ENCODE data around the gene DMD.
"Not testable (repeated sequence)": the region's sequence is repeated elsewhere in the genome, so short reads cannot be mapped to it uniquely, and the experiment has no call there.

Gene DMD

GRCh38 chrX:31397119-31397518 is 1814.2 kb downstream of the DMD start:
- Histone ChIP-seq H2AFZ (ENCODE audit: low read depth, low read length) (no peak overlapping the region), H3K9me3 (ENCODE audit: low read length) (no peaks in the 10 kb centered on the region), H3K4me3 (ENCODE audit: low read length) (no peak overlapping the region), H3K27me3 (ENCODE audit: insufficient read depth, low read length) (no peaks in the 10 kb centered on the region), H3K4me1 (ENCODE audit: insufficient read depth, low read length) (no peaks in the 10 kb centered on the region), H3K36me3 (ENCODE audit: insufficient read depth, low read length) (no peaks in the 10 kb centered on the region)

- H3K9me3 ChIP-seq (ENCODE audit: low read length), result no peaks in the 10 kb centered on the region
- no peaks in the 10 kb centered on the region for H3K36me3 ChIP-seq (ENCODE audit: insufficient read depth, low read length)
- H3K4me1 ChIP-seq (ENCODE audit: insufficient read depth, low read length), result no peaks in the 10 kb centered on the region
- no peaks in the 10 kb centered on the region for H3K27me3 ChIP-seq (ENCODE audit: insufficient read depth, low read length)
- H3K4me3 ChIP-seq (ENCODE audit: low read length), result no peak overlapping the region
- no peak overlapping the region for H2AFZ ChIP-seq (ENCODE audit: low read depth, low read length)
Observed at GRCh38 chrX:31392513-31392912, 1818.8 kb downstream of the DMD start.

GRCh38 chrX:31388946-31389345 is 1822.4 kb downstream of the DMD start:
- no peak overlapping the region for H3K4me3 ChIP-seq (ENCODE audit: low read length)
- H3K4me1 ChIP-seq (ENCODE audit: insufficient read depth, low read length), result no peaks in the 10 kb centered on the region
- no peaks in the 10 kb centered on the region for H3K36me3 ChIP-seq (ENCODE audit: insufficient read depth, low read length)
- H2AFZ ChIP-seq (ENCODE audit: low read depth, low read length), result no peak overlapping the region
- no peaks in the 10 kb centered on the region for H3K27me3 ChIP-seq (ENCODE audit: insufficient read depth, low read length)
- no peaks in the 10 kb centered on the region for H3K9me3 ChIP-seq (ENCODE audit: low read length)

GRCh38 chrX:31384471-31384870 is 1826.9 kb downstream of the DMD start:
- H3K36me3 ChIP-seq (ENCODE audit: insufficient read depth, low read length), result no peaks in the 10 kb centered on the region
- H2AFZ ChIP-seq (ENCODE audit: low read depth, low read length), result no peak overlapping the region
- no peak overlapping the region for H3K4me3 ChIP-seq (ENCODE audit: low read length)
- H3K9me3 ChIP-seq (ENCODE audit: low read length), result no peaks in the 10 kb centered on the region
- no peaks in the 10 kb centered on the region for H3K4me1 ChIP-seq (ENCODE audit: insufficient read depth, low read length)
- H3K27me3 ChIP-seq (ENCODE audit: insufficient read depth, low read length), result no peaks in the 10 kb centered on the region

- Histone ChIP-seq H3K27me3 (ENCODE audit: insufficient read depth, low read length) (no peaks in the 10 kb centered on the region), H2AFZ (ENCODE audit: low read depth, low read length) (no peak overlapping the region), H3K36me3 (ENCODE audit: insufficient read depth, low read length) (no peaks in the 10 kb centered on the region), H3K4me3 (ENCODE audit: low read length) (no peak overlapping the region), H3K4me1 (ENCODE audit: insufficient read depth, low read length) (no peaks in the 10 kb centered on the region), H3K9me3 (ENCODE audit: low read length) (no peaks in the 10 kb centered on the region)
Observed at GRCh38 chrX:31383991-31384390, 1827.4 kb downstream of the DMD start.

GRCh38 chrX:31378973-31379372 is 1832.4 kb downstream of the DMD start:
- not testable (repeated sequence) for H2AFZ ChIP-seq (ENCODE audit: low read depth, low read length); H3K4me1 ChIP-seq (ENCODE audit: insufficient read depth, low read length); H3K4me3 ChIP-seq (ENCODE audit: low read length); H3K36me3 ChIP-seq (ENCODE audit: insufficient read depth, low read length); H3K27me3 ChIP-seq (ENCODE audit: insufficient read depth, low read length); H3K9me3 ChIP-seq (ENCODE audit: low read length)

GRCh38 chrX:31377821-31378220 is 1833.5 kb downstream of the DMD start:
- H3K9me3 ChIP-seq (ENCODE audit: low read length); H3K36me3 ChIP-seq (ENCODE audit: insufficient read depth, low read length); H3K4me3 ChIP-seq (ENCODE audit: low read length); H3K4me1 ChIP-seq (ENCODE audit: insufficient read depth, low read length); H3K27me3 ChIP-seq (ENCODE audit: insufficient read depth, low read length); H2AFZ ChIP-seq (ENCODE audit: low read depth, low read length): not testable (repeated sequence)

GRCh38 chrX:31376408-31377022 is 1834.8 kb downstream of the DMD start:
- no peaks in the 10 kb centered on the region for H3K27me3 ChIP-seq (ENCODE audit: insufficient read depth, low read length)
- no peaks in the 10 kb centered on the region for H3K4me1 ChIP-seq (ENCODE audit: insufficient read depth, low read length)
- no peaks in the 10 kb centered on the region for H3K36me3 ChIP-seq (ENCODE audit: insufficient read depth, low read length)
- no peak overlapping the region for H3K4me3 ChIP-seq (ENCODE audit: low read length)
- H2AFZ ChIP-seq (ENCODE audit: low read depth, low read length), result no peak overlapping the region
- no peaks in the 10 kb centered on the region for H3K9me3 ChIP-seq (ENCODE audit: low read length)

- H3K4me3 ChIP-seq (ENCODE audit: low read length), result no peak overlapping the region
- no peak overlapping the region for H2AFZ ChIP-seq (ENCODE audit: low read depth, low read length)
- no peaks in the 10 kb centered on the region for H3K9me3 ChIP-seq (ENCODE audit: low read length)
- H3K27me3 ChIP-seq (ENCODE audit: insufficient read depth, low read length), result no peaks in the 10 kb centered on the region
- no peaks in the 10 kb centered on the region for H3K36me3 ChIP-seq (ENCODE audit: insufficient read depth, low read length)
- no peaks in the 10 kb centered on the region for H3K4me1 ChIP-seq (ENCODE audit: insufficient read depth, low read length)
Observed at GRCh38 chrX:31374786-31375185, 1836.6 kb downstream of the DMD start.

GRCh38 chrX:31371956-31372355 is 1839.4 kb downstream of the DMD start:
- H3K4me1 ChIP-seq (ENCODE audit: insufficient read depth, low read length), result no peaks in the 10 kb centered on the region
- no peaks in the 10 kb centered on the region for H3K9me3 ChIP-seq (ENCODE audit: low read length)
- no peak overlapping the region for H2AFZ ChIP-seq (ENCODE audit: low read depth, low read length)
- H3K36me3 ChIP-seq (ENCODE audit: insufficient read depth, low read length), result no peaks in the 10 kb centered on the region
- H3K27me3 ChIP-seq (ENCODE audit: insufficient read depth, low read length), result no peaks in the 10 kb centered on the region
- H3K4me3 ChIP-seq (ENCODE audit: low read length), result no peak overlapping the region

GRCh38 chrX:31367816-31368215 is 1843.5 kb downstream of the DMD start:
- no peaks in the 10 kb centered on the region for H3K9me3 ChIP-seq (ENCODE audit: low read length)

GRCh38 chrX:31366041-31366440 is 1845.3 kb downstream of the DMD start:
- Histone ChIP-seq H3K27me3 (ENCODE audit: insufficient read depth, low read length) (no peaks in the 10 kb centered on the region), H2AFZ (ENCODE audit: low read depth, low read length) (no peak overlapping the region), H3K9me3 (ENCODE audit: low read length) (no peaks in the 10 kb centered on the region), H3K4me1 (ENCODE audit: insufficient read depth, low read length) (no peaks in the 10 kb centered on the region), H3K4me3 (ENCODE audit: low read length) (no peak overlapping the region), H3K36me3 (ENCODE audit: insufficient read depth, low read length) (no peaks in the 10 kb centered on the region)

More at GRCh38 chrX:31367816-31368215, 1843.5 kb downstream of the DMD start:
- no peaks in the 10 kb centered on the region for H3K36me3 ChIP-seq (ENCODE audit: insufficient read depth, low read length)
- no peak overlapping the region for H2AFZ ChIP-seq (ENCODE audit: low read depth, low read length)
- no peaks in the 10 kb centered on the region for H3K4me1 ChIP-seq (ENCODE audit: insufficient read depth, low read length)
- H3K27me3 ChIP-seq (ENCODE audit: insufficient read depth, low read length), result no peaks in the 10 kb centered on the region
- H3K4me3 ChIP-seq (ENCODE audit: low read length), result no peak overlapping the region

GRCh38 chrX:31356275-31357212 is 1854.8 kb downstream of the DMD start:
- H3K4me1 ChIP-seq (ENCODE audit: insufficient read depth, low read length), result no peaks in the 10 kb centered on the region
- H3K9me3 ChIP-seq (ENCODE audit: low read length), result no peaks in the 10 kb centered on the region
- no peak overlapping the region for H2AFZ ChIP-seq (ENCODE audit: low read depth, low read length)
- no peak overlapping the region for H3K4me3 ChIP-seq (ENCODE audit: low read length)
- H3K27me3 ChIP-seq (ENCODE audit: insufficient read depth, low read length), result no peaks in the 10 kb centered on the region
- no peaks in the 10 kb centered on the region for H3K36me3 ChIP-seq (ENCODE audit: insufficient read depth, low read length)
